Suprapubic skin (tissue), 4 donors: Measurements from ENCODE around the gene IMMP2L. TPM values are rescaled to one million over a fixed set of nuclear protein-coding genes. Genes with fewer than 3 reads are reported as not detected.

Source experiments
- DNase-seq, 2 donors: peaks; one replicate each; pipeline ENCODE4 v3.0.0-alpha.2; 2019; ENCODE audit warnings: low spot score in 2 of 2
- H3K27ac ChIP-seq: fragments of 200-600 bp; sonication (generic); one replicate; pipeline ENCODE4 v1.5.1; 2019
- H3K27me3 ChIP-seq: fragments of 200-600 bp; sonication (generic); one replicate; pipeline ENCODE4 v1.5.1; 2019
- H3K36me3 ChIP-seq: fragments of 200-600 bp; sonication (generic); one replicate; pipeline ENCODE4 v1.5.1; 2019
- H3K4me1 ChIP-seq: fragments of 200-600 bp; sonication (generic); one replicate; pipeline ENCODE4 v1.5.1; 2019
- H3K4me3 ChIP-seq: fragments of 200-600 bp; sonication (generic); one replicate; pipeline ENCODE4 v1.5.1; 2019; ENCODE audit warnings: mild to moderate bottlenecking
- H3K9me3 ChIP-seq: fragments of 200-600 bp; sonication (generic); one replicate; pipeline ENCODE4 v1.5.1; 2019
- EP300 ChIP-seq: sonication (generic); formaldehyde crosslinking; IDR thresholded peaks from one replicate; pipeline ENCODE4 v1.6.1; 2017; ENCODE audit warnings: antibody characterized with exemption
- POLR2A ChIP-seq, 2 donors: fragments of 450-650 bp; IDR thresholded peaks; one replicate each; pipeline ENCODE4 v1.6.1; 2017; ENCODE audit warnings: antibody characterized with exemption in 2 of 2, mild to moderate bottlenecking in 2 of 2, moderate library complexity in 2 of 2
- POLR2AphosphoS5 ChIP-seq, 3 donors: sonication (generic); formaldehyde crosslinking; IDR thresholded peaks; one replicate each; pipeline ENCODE4 v1.6.1; 2017; ENCODE audit warnings: antibody characterized with exemption in 3 of 3
- WGBS: methylation state at CpG from one replicate; pipeline ENCODE4 v1.1.5; 2018; 5-methylcytosine and 5-hydroxymethylcytosine counted together
- total RNA-seq, 4 donors: library from RNA; depleted of rRNA; stranded (reverse); fragments of >200 nt; gene quantifications; one replicate each; pipeline ENCODE4 v1.1.0, GENCODE V29; 2016
- TF ChIP-seq, protein P1 (sequence below), 2 donors: fragments of 200-600 bp in 1 of 2; fragments of 450-650 bp in 1 of 2; sonication (generic) in 1 of 2; IDR thresholded peaks; one replicate each; pipeline ENCODE4 v1.5.1; 2016 to 2019; ENCODE audit warnings: antibody characterized with exemption in 2 of 2, mild to moderate bottlenecking in 1 of 2, moderate library complexity in 1 of 2

The IMMP2L gene
- total RNA-seq, 4 donors from 2014 or later: 10.6 to 20.6 (median 14.6) TPM

- Histone ChIP-seq H3K27me3 (no peaks in the 10 kb centered on the region), H3K36me3 (no peaks in the 10 kb centered on the region), H3K27ac (no peak overlapping the region), H3K4me3 (no peak overlapping the region), H3K4me1 (no peaks in the 10 kb centered on the region), H3K9me3 (peaks cover 4% of the 10 kb centered on the region)
- TF ChIP-seq, protein P1, sequence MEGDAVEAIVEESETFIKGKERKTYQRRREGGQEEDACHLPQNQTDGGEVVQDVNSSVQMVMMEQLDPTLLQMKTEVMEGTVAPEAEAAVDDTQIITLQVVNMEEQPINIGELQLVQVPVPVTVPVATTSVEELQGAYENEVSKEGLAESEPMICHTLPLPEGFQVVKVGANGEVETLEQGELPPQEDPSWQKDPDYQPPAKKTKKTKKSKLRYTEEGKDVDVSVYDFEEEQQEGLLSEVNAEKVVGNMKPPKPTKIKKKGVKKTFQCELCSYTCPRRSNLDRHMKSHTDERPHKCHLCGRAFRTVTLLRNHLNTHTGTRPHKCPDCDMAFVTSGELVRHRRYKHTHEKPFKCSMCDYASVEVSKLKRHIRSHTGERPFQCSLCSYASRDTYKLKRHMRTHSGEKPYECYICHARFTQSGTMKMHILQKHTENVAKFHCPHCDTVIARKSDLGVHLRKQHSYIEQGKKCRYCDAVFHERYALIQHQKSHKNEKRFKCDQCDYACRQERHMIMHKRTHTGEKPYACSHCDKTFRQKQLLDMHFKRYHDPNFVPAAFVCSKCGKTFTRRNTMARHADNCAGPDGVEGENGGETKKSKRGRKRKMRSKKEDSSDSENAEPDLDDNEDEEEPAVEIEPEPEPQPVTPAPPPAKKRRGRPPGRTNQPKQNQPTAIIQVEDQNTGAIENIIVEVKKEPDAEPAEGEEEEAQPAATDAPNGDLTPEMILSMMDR (IDR thresholded peaks at IDR 0.05): no peak
- TF ChIP-seq EP300 (no peak), POLR2AphosphoS5 (IDR thresholded peaks at IDR 0.05) (no peak), POLR2A (IDR thresholded peaks at IDR 0.05) (no peak)
- DNase-seq: no peak
- WGBS: 36% methylated on average over 3 of the region's 3 CpGs
Observed at GRCh38 chr7:110650328-110650727, 912.0 kb downstream of the IMMP2L start.

DNA sequence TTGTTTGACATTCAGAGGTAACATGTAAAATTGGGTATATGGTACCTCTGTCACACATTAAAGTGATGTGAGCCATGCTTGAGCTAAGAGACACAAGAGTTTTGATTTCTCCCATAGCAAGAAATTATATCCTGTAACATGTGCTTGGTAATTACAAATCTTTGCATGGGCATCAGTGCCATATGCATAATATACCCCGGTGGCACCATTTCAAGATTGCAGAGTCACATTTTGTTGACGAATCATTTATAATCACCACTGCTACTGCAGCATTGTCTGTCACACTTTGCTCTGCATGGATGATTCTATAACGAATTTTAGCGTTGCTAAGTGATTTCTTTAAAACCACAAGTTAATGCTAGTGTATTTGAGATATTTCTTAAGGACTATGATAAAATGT lies 915.0 kb downstream of the IMMP2L start:
- 93% methylated on average over 4 of the region's 4 CpGs for WGBS
- no peaks in the 10 kb centered on the region for H3K4me1 ChIP-seq
- no peaks in the 10 kb centered on the region for H3K36me3 ChIP-seq
- TF ChIP-seq POLR2A (IDR thresholded peaks at IDR 0.05): no peak
- no peak for TF ChIP-seq POLR2AphosphoS5 (IDR thresholded peaks at IDR 0.05)
- TF ChIP-seq, protein P1 (IDR thresholded peaks at IDR 0.05): no peak
- no peak for TF ChIP-seq EP300
- no peak for DNase-seq
- H3K4me3 ChIP-seq: no peak overlapping the region
- H3K27ac ChIP-seq: no peak overlapping the region
- no peaks in the 10 kb centered on the region for H3K27me3 ChIP-seq
- H3K9me3 ChIP-seq: no peaks in the 10 kb centered on the region

- Histone ChIP-seq H3K27me3 (no peaks in the 10 kb centered on the region), H3K27ac (no peak overlapping the region), H3K4me1 (no peaks in the 10 kb centered on the region), H3K4me3 (no peak overlapping the region), H3K36me3 (no peaks in the 10 kb centered on the region), H3K9me3 (no peaks in the 10 kb centered on the region)
- TF ChIP-seq, protein P1 (IDR thresholded peaks at IDR 0.05): no peak
- TF ChIP-seq EP300 (no peak), POLR2A (IDR thresholded peaks at IDR 0.05) (no peak), POLR2AphosphoS5 (IDR thresholded peaks at IDR 0.05) (no peak)
- DNase-seq: no peak
- WGBS: 66% methylated on average over 2 of the region's 2 CpGs
Observed at GRCh38 chr7:110646804-110647203, 915.5 kb downstream of the IMMP2L start.

GRCh38 chr7:110645616-110646015 lies 916.7 kb downstream of the IMMP2L start:
- Histone ChIP-seq H3K4me1 (no peaks in the 10 kb centered on the region), H3K9me3 (no peaks in the 10 kb centered on the region), H3K27ac (no peak overlapping the region), H3K36me3 (no peaks in the 10 kb centered on the region), H3K4me3 (no peak overlapping the region), H3K27me3 (no peaks in the 10 kb centered on the region)
- no peak for DNase-seq
- WGBS: 90% methylated on average over 2 of the region's 2 CpGs
- no peak for TF ChIP-seq EP300
- TF ChIP-seq, protein P1 (IDR thresholded peaks at IDR 0.05): no peak
- no peak for TF ChIP-seq POLR2A (IDR thresholded peaks at IDR 0.05)
- TF ChIP-seq POLR2AphosphoS5 (IDR thresholded peaks at IDR 0.05): no peak

DNA sequence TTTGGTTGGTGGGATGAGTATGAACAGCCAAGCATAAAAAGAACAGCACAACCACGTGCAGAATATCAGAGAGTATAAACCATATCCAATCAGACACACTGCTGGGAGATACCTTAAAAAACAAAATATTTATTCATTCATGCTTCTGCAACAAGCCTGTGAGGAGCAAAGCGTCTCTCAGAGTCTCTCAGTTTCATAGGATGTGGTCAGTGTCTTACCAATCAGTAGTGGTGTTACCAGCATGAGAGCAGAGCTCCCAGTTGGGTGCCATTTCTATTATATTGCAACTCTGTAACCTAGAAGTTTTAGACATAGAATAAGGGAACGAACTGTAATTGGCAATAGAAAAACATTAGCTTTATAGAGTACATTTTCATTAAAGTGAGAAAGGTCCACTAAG lies 917.2 kb downstream of the IMMP2L start:
- H3K27me3 ChIP-seq: no peaks in the 10 kb centered on the region
- H3K27ac ChIP-seq: no peak overlapping the region
- DNase-seq: no peak
- no peaks in the 10 kb centered on the region for H3K4me1 ChIP-seq
- no peaks in the 10 kb centered on the region for H3K9me3 ChIP-seq
- no peak for TF ChIP-seq EP300
- TF ChIP-seq POLR2AphosphoS5 (IDR thresholded peaks at IDR 0.05): no peak
- TF ChIP-seq, protein P1 (IDR thresholded peaks at IDR 0.05): no peak
- TF ChIP-seq POLR2A (IDR thresholded peaks at IDR 0.05): no peak
- 87% methylated on average over 3 of the region's 3 CpGs for WGBS
- H3K36me3 ChIP-seq: no peaks in the 10 kb centered on the region
- no peak overlapping the region for H3K4me3 ChIP-seq
